H1 (cell line): Measurements from ENCODE around the gene GDPD2. TPM values are rescaled to one million over a fixed set of nuclear protein-coding genes. Genes with fewer than 3 reads are reported as not detected.
A peak's percentile ranks its signal among the peaks of the same experiment; 100 is the strongest.

Experiments
- CTCF ChIA-PET: fragments of 300-600 bp; sonication (Branson Sonifier 250); formaldehyde crosslinking; loops from one replicate; lab custom pipeline; 2021; ENCODE audit not compliant: partially characterized antibody; lab: Charles Lee
- POLR2A ChIA-PET: fragments of 300-600 bp; sonication (Branson Sonifier 250); formaldehyde crosslinking; loops from one replicate; lab custom pipeline; 2021; ENCODE audit warnings: inconsistent platforms; ENCODE audit not compliant: partially characterized antibody; lab: Charles Lee
- DNase-seq, 2 experiments: peaks; one replicate each; pipeline versions ENCODE4 v3.0.0 to v3.0.0-alpha.2; 2010 to 2022; ENCODE audit warnings: low spot score in 2 of 2, low read depth in 1 of 2, mixed read lengths in 1 of 2
- FAIRE-seq: peaks from 2 replicates; lab custom pipeline; 2011; peaks lifted over from hg19 to GRCh38; lab: Jason Lieb, UNC
- H2AFZ ChIP-seq: 2 replicates; pipeline ENCODE4 v1.8.1; 2012; ENCODE audit warnings: low read length, inconsistent platforms
- H2AK5ac ChIP-seq: 2 replicates; pipeline ENCODE4 v1.6.1; 2013; ENCODE audit warnings: low read depth, low read length
- H2BK120ac ChIP-seq: replicated peaks from 2 replicates; pipeline ENCODE3; 2013; ENCODE audit warnings: low read depth, low read length, inconsistent platforms
- H2BK12ac ChIP-seq: 2 replicates; pipeline ENCODE4 v1.6.1; 2013; ENCODE audit warnings: low read depth, low read length
- H2BK15ac ChIP-seq: 2 replicates; pipeline ENCODE4 v1.6.1; 2013; ENCODE audit warnings: low read length
- H2BK20ac ChIP-seq: 2 replicates; pipeline ENCODE4 v1.6.1; 2013; ENCODE audit warnings: low read length
- H2BK5ac ChIP-seq: 2 replicates; pipeline ENCODE4 v1.6.1; 2013; ENCODE audit warnings: low read depth, low read length
- H3K14ac ChIP-seq: 2 replicates; pipeline ENCODE4 v1.6.1; 2013; ENCODE audit warnings: inconsistent platforms; ENCODE audit not compliant: insufficient read length
- H3K18ac ChIP-seq: 2 replicates; pipeline ENCODE4 v1.6.1; 2013; ENCODE audit warnings: low read length; ENCODE audit errors: extremely low read depth
- H3K23ac ChIP-seq: 2 replicates; pipeline ENCODE4 v1.6.1; 2013; ENCODE audit warnings: inconsistent platforms; ENCODE audit not compliant: insufficient read length
- H3K23me2 ChIP-seq: 2 replicates; pipeline ENCODE4 v1.6.1; 2013; ENCODE audit warnings: low read depth, low read length
- H3K27ac ChIP-seq: 2 replicates; pipeline ENCODE4 v1.6.1; 2011; ENCODE audit warnings: low read depth, low read length, inconsistent platforms
- H3K27me3 ChIP-seq, 4 experiments: replicated peaks in 1 of 4; 1 replicate in 1 of 4; 2 replicates in 3 of 4; pipeline versions ENCODE4 v1.6.1 to v1.8.1; 2011 to 2013; ENCODE audit warnings: low read length in 3 of 4, mild to moderate bottlenecking in 3 of 4, inconsistent platforms in 2 of 4, mixed read lengths in 2 of 4, moderate library complexity in 1 of 4; ENCODE audit not compliant: control insufficient read depth in 3 of 4, insufficient read depth in 3 of 4; ENCODE audit errors: extremely low read depth in 1 of 4
- H3K36me3 ChIP-seq, 4 experiments: 2 replicates each; pipeline versions ENCODE4 v1.6.1 to v1.8.1; 2011 to 2013; ENCODE audit warnings: mild to moderate bottlenecking in 4 of 4, low read length in 3 of 4, moderate library complexity in 2 of 4, control low read depth in 1 of 4, inconsistent platforms in 1 of 4; ENCODE audit not compliant: insufficient read depth in 4 of 4, control insufficient read depth in 2 of 4
- H3K4ac ChIP-seq: replicated peaks from 2 replicates; pipeline ENCODE3; 2013; ENCODE audit warnings: low read length, low read depth, mixed read lengths, inconsistent platforms; ENCODE audit not compliant: insufficient read length
- H3K4me1 ChIP-seq, 4 experiments: replicated peaks in 1 of 4; 1 replicate in 1 of 4; 2 replicates in 3 of 4; pipeline versions ENCODE4 v1.6.1 to v1.8.1; 2011 to 2013; ENCODE audit warnings: low read length in 3 of 4, inconsistent platforms in 2 of 4, mixed read lengths in 1 of 4; ENCODE audit not compliant: insufficient read depth in 4 of 4, control insufficient read depth in 3 of 4
- H3K4me2 ChIP-seq, 2 experiments: 2 replicates each; pipeline versions ENCODE4 v1.6.1 to v1.8.1; 2011 to 2013; ENCODE audit warnings: low read depth in 2 of 2, low read length in 2 of 2, control low read depth in 1 of 2, inconsistent platforms in 1 of 2, mild to moderate bottlenecking in 1 of 2; ENCODE audit not compliant: insufficient read depth in 1 of 2
- H3K4me3 ChIP-seq, 4 experiments: fragments of 200-600, 300-600 bp in 1 of 4; sonication (generic), shearing (Covaris generic), sonication (Bioruptor Twin) in 1 of 4; 2 replicates each; pipeline versions ENCODE4 v1.5.1 to v1.8.1; 2011 to 2016; ENCODE audit warnings: low read length in 4 of 4, low read depth in 3 of 4, control low read depth in 2 of 4, inconsistent platforms in 2 of 4, mild to moderate bottlenecking in 2 of 4, mixed read lengths in 1 of 4, moderate library complexity in 1 of 4; ENCODE audit not compliant: insufficient read depth in 2 of 4; ENCODE audit errors: extremely low read depth in 1 of 4
- H3K56ac ChIP-seq: replicated peaks from 2 replicates; pipeline ENCODE3; 2013; ENCODE audit warnings: low read depth, mild to moderate bottlenecking, mixed read lengths, low read length, inconsistent platforms; ENCODE audit not compliant: insufficient read length
- H3K79me1 ChIP-seq: 2 replicates; pipeline ENCODE4 v1.6.1; 2013; ENCODE audit warnings: low read depth, low read length, control low read depth
- H3K79me2 ChIP-seq, 2 experiments: 2 replicates each; pipeline versions ENCODE4 v1.6.1 to v1.8.1; 2012 to 2013; ENCODE audit warnings: low read length in 2 of 2, mild to moderate bottlenecking in 2 of 2, inconsistent platforms in 1 of 2; ENCODE audit not compliant: insufficient read depth in 2 of 2, control insufficient read depth in 1 of 2
- H3K9ac ChIP-seq, 4 experiments: replicated peaks in 1 of 4; 1 replicate in 1 of 4; 2 replicates in 3 of 4; pipeline versions ENCODE4 v1.6.1 to v1.8.1; 2011 to 2013; ENCODE audit warnings: low read depth in 3 of 4, low read length in 3 of 4, control low read depth in 2 of 4, mild to moderate bottlenecking in 2 of 4, moderate library complexity in 2 of 4, inconsistent platforms in 1 of 4; ENCODE audit errors: extremely low read depth in 1 of 4
- H3K9me3 ChIP-seq, 2 experiments: 2 replicates each; pipeline versions ENCODE4 v1.6.1 to v1.8.1; 2012 to 2013; ENCODE audit warnings: mild to moderate bottlenecking in 2 of 2, moderate library complexity in 2 of 2, control low read depth in 1 of 2, inconsistent platforms in 1 of 2, low read depth in 1 of 2, low read length in 1 of 2, mixed read lengths in 1 of 2; ENCODE audit not compliant: insufficient read depth in 2 of 2
- H4K20me1 ChIP-seq, 2 experiments: replicated peaks in 1 of 2; 2 replicates each; pipeline versions ENCODE3 to v1.8.1; 2011 to 2013; ENCODE audit warnings: inconsistent platforms in 2 of 2, low read length in 2 of 2, mild to moderate bottlenecking in 1 of 2; ENCODE audit not compliant: insufficient read depth in 2 of 2, control insufficient read depth in 1 of 2
- H4K5ac ChIP-seq: 2 replicates; pipeline ENCODE4 v1.6.1; 2013; ENCODE audit warnings: low read length, low read depth, mixed read lengths, inconsistent platforms; ENCODE audit not compliant: insufficient read length
- H4K8ac ChIP-seq: 2 replicates; pipeline ENCODE4 v1.8.0; 2013; ENCODE audit warnings: mild to moderate bottlenecking, moderate library complexity, low read length, inconsistent platforms; ENCODE audit not compliant: insufficient read depth; ENCODE audit errors: extremely low read depth
- H4K91ac ChIP-seq: replicated peaks from 2 replicates; pipeline ENCODE3; 2013; ENCODE audit warnings: low read length, mixed read lengths, inconsistent platforms; ENCODE audit not compliant: insufficient read length
- KDM5A ChIP-seq: fragments of 200-600 bp; IDR thresholded peaks from 2 replicates; pipeline ENCODE4 v1.7.1; 2012; ENCODE audit warnings: mild to moderate bottlenecking, low read length, inconsistent platforms, mixed read lengths
- WGBS, 2 experiments: shearing (Covaris generic) in 1 of 2; methylation state at CpG; one replicate each; pipeline versions ENCODE4 v1.1.6 to v1.1.7; 2013 to 2015; ENCODE audit warnings: low lambda C conversion rate in 2 of 2, mixed read lengths in 2 of 2, inconsistent platforms in 1 of 2, low coverage in 1 of 2, missing lambda C conversion rate in 1 of 2; ENCODE audit not compliant: insufficient replicate concordance in 2 of 2, insufficient coverage in 1 of 2, insufficient read length in 1 of 2; ENCODE audit errors: extremely low coverage in 1 of 2, missing lambda C conversion rate in 1 of 2; 5-methylcytosine and 5-hydroxymethylcytosine counted together
- polyA plus RNA-seq, 7 experiments: library from polyadenylated mRNA; depleted of rRNA in 3 of 7; stranded (reverse) in 5 of 7; unstranded in 2 of 7; fragments of >200 nt in 5 of 7; fragments of 200-250 nt in 2 of 7; gene quantifications; 1 replicate in 5 of 7; 2 replicates in 1 of 7; 4 replicates in 1 of 7; pipeline versions ENCODE4 v1.2.1 to v1.2.3, GENCODE V29; 2011 to 2013; ENCODE audit warnings: missing spikeins in 2 of 7, mixed read lengths in 2 of 7
- total RNA-seq: library from RNA; stranded (reverse); fragmentation: NEBNext Ultra II Directional; extraction: Animal tissue kit (Norgen Biotek cat#: 25700); gene quantifications from 2 replicates; pipeline ENCODE4 v1.2.1, GENCODE V29; 2021

Gene GDPD2
- total and polyA plus RNA-seq, 2 of the 8 experiments (the other 6 are each of a cell fraction or from before 2014, with no cell fraction given) = 25.6 to 68.3 TPM

DNA sequence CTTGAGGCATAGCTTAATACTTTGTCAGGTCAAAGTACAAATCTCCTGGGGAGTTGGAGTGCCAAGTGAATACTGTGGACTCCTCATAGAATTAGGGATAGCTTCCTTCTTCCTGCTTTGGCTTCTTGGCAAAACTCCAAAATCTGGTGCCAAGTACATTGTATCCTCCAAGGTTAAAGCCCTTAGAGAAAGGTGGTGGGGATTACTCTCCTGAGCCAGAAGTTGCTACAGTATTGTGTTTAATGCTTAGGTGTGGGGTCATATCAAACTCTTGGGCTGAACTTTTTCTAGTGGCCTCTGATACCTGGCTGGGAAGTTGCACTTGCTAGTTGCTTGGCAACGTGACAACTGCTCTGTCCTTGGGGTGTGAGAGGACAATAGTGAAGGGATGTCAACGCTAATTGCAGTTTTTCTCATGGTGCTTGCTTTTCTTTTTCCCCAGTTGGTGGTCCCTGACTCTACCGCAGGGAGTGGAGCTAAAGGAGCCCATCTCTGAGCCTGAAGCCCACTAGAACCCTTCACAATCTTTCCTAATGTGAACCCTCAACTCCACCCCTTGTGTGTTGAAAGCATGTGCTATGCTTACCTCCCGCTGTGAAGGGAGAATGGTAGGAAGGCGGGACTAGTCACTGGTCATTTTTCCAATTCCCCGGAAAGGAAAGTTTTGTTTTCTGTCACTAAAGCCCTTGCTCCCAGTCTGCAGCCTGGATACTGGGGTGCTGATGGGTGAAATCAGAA is 57.0 kb downstream of the GDPD2 start:
- H2BK5ac ChIP-seq = no peak overlapping the region
- DNase-seq = no peak
- H3K18ac ChIP-seq = no peak overlapping the region
- H3K36me3 ChIP-seq = peaks cover 0 to 24% (median 6%) of the 10 kb centered on the region in 4 experiments; a peak in 4 of 8 replicates
- no peak overlapping the region for H3K14ac ChIP-seq
- H3K4me1 ChIP-seq = peaks cover 7 to 34% (median 24%) of the 10 kb centered on the region in 4 experiments; a peak in 6 of 7 replicates
- peaks cover 4 to 29% of the 10 kb centered on the region in 2 experiments for H4K20me1 ChIP-seq
- no peak overlapping the region for H2AFZ ChIP-seq
- H2BK12ac ChIP-seq = no peak overlapping the region
- no peak overlapping the region for H4K8ac ChIP-seq
- peaks cover 0 to 70% of the 10 kb centered on the region in 2 experiments; a peak in 2 of 4 replicates for H3K79me2 ChIP-seq
- no peak for TF ChIP-seq KDM5A
- no peak overlapping the region for H2BK20ac ChIP-seq
- ChIA-PET POLR2A (interaction anchor here (0.9 to 5.3 kb wide), 6 partner anchors 10 to 26 kb away, joined by 3 to 29 read pairs (median 4); no protein-coding TSS in a partner anchor), CTCF (interaction anchor here (0.8 to 1.5 kb wide), 6 partner anchors 12 to 26 kb away, joined by 3 to 6 read pairs (median 4); no protein-coding TSS in a partner anchor)
- H3K9me3 ChIP-seq = no peaks in the 10 kb centered on the region
- no peak overlapping the region for H3K4ac ChIP-seq
- no peak overlapping the region for H2BK15ac ChIP-seq
- H3K4me2 ChIP-seq = peak overlapping the region; percentile 39 to 88
- peaks cover 4% of the 10 kb centered on the region for H3K79me1 ChIP-seq
- no peak overlapping the region for H3K23ac ChIP-seq
- no peak overlapping the region for H4K5ac ChIP-seq
- no peak overlapping the region for H3K56ac ChIP-seq
- FAIRE-seq = no peak
- no peaks in the 10 kb centered on the region for H3K27me3 ChIP-seq
- H3K23me2 ChIP-seq = peaks cover 1% of the 10 kb centered on the region
- no peak overlapping the region for H3K4me3 ChIP-seq
- H4K91ac ChIP-seq = no peak overlapping the region
- H3K9ac ChIP-seq = no peak overlapping the region
- no peak overlapping the region for H2BK120ac ChIP-seq
- no peak overlapping the region for H2AK5ac ChIP-seq
- WGBS, 2 experiments = 26% methylated on average over 5 of the region's 6 CpGs; no CpG with 5 or more reads in 1 of the 2 experiments
- no peak overlapping the region for H3K27ac ChIP-seq
